ENCODE results near the gene IGF1R.

The IGF1R gene

GRCh38 chr15:98841419-98841970 is 193.2 kb downstream of the IGF1R start:
- no peak for DNase-seq

- DNase-seq: no peak
Measured at GRCh38 chr15:98842192-98842972, 194.0 kb downstream of the IGF1R start.

- DNase-seq: no peak
Measured at GRCh38 chr15:98842973-98843285, 194.6 kb downstream of the IGF1R start.

GRCh38 chr15:98843844-98844243 is 195.5 kb downstream of the IGF1R start:
- no peak for DNase-seq

- no peak for DNase-seq
Measured at GRCh38 chr15:98844261-98844660, 195.9 kb downstream of the IGF1R start.

- no peak for DNase-seq
Measured at GRCh38 chr15:98845138-98845884, 197.0 kb downstream of the IGF1R start.

- peak in 3 of 4 experiments; percentile 15 to 55 (median 49) for DNase-seq
Measured at GRCh38 chr15:98850961-98851572, 202.7 kb downstream of the IGF1R start.

- DNase-seq: peak; percentile 9 to 39 (median 12)
Measured at GRCh38 chr15:98853161-98853560, 204.8 kb downstream of the IGF1R start.

GRCh38 chr15:98853617-98854420 is 205.5 kb downstream of the IGF1R start:
- no peak for DNase-seq

GRCh38 chr15:98854496-98854895 is 206.2 kb downstream of the IGF1R start:
- no peak for DNase-seq

GRCh38 chr15:98855067-98855814 is 206.9 kb downstream of the IGF1R start:
- DNase-seq: no peak

- DNase-seq: no peak
Measured at GRCh38 chr15:98855815-98856531, 207.6 kb downstream of the IGF1R start.

- no peak for DNase-seq
Measured at GRCh38 chr15:98856532-98856907, 208.2 kb downstream of the IGF1R start.

- DNase-seq: no peak
Measured at GRCh38 chr15:98858610-98859023, 210.3 kb downstream of the IGF1R start.

GRCh38 chr15:98859149-98859548 is 210.8 kb downstream of the IGF1R start:
- no peak for DNase-seq

GRCh38 chr15:98860281-98861041 is 212.1 kb downstream of the IGF1R start:
- no peak for DNase-seq

GRCh38 chr15:98861188-98861587 is 212.8 kb downstream of the IGF1R start:
- DNase-seq: no peak

- DNase-seq: no peak
Measured at GRCh38 chr15:98863983-98864382, 215.6 kb downstream of the IGF1R start.

GRCh38 chr15:98865397-98866339 is 217.3 kb downstream of the IGF1R start:
- DNase-seq: peak; percentile 6 to 54 (median 23)
